Endothelial cell of umbilical vein (primary cell): ENCODE results near the gene TBC1D7. TPM values are rescaled to one million over a fixed set of nuclear protein-coding genes. Genes with fewer than 3 reads are reported as not detected.

Experiments
- BruUV-seq: library from RNA; stranded (reverse); fragments of 400-500 nt; replicated peaks from 2 replicates; lab custom pipeline; 2021; lab: Mats Ljungman, UMichigan
- CTCF ChIA-PET: fragments of 300-600, 350-600 bp; sonication (Branson Sonifier 250); formaldehyde crosslinking; loops from one replicate; lab custom pipeline; 2021; ENCODE audit warnings: antibody characterized with exemption, inconsistent platforms; lab: Charles Lee
- POLR2A ChIA-PET: fragments of 300-600, 350-600 bp; sonication (Branson Sonifier 250); formaldehyde crosslinking; loops from one replicate; lab custom pipeline; 2021; ENCODE audit warnings: antibody characterized with exemption, inconsistent platforms; lab: Charles Lee
- DNase-seq: peaks from one replicate; pipeline ENCODE4 v3.0.0-alpha.2; 2011; ENCODE audit warnings: low read depth, low spot score
- FAIRE-seq: peaks from 2 replicates; lab custom pipeline; 2011; peaks lifted over from hg19 to GRCh38; lab: Jason Lieb, UNC
- H2AFZ ChIP-seq: 2 replicates; pipeline ENCODE4 v1.6.0; 2012; ENCODE audit warnings: low read depth, low read length, control low read depth, inconsistent platforms
- H3K27ac ChIP-seq: 2 replicates; pipeline ENCODE4 v1.5.1; 2011; ENCODE audit warnings: low read depth, mild to moderate bottlenecking, control low read depth, low read length, moderate library complexity; ENCODE audit not compliant: insufficient read depth
- H3K27me3 ChIP-seq, 2 experiments: 2 replicates each; pipeline versions ENCODE4 v1.6.0 to v1.6.1; 2011; ENCODE audit warnings: low read length in 2 of 2, mixed read lengths in 1 of 2; ENCODE audit not compliant: control insufficient read depth in 2 of 2, insufficient read depth in 2 of 2
- H3K36me3 ChIP-seq, 2 experiments: 2 replicates in 1 of 2; 3 replicates in 1 of 2; pipeline ENCODE4 v1.5.1; 2011; ENCODE audit warnings: low read length in 2 of 2, mild to moderate bottlenecking in 1 of 2, moderate library complexity in 1 of 2; ENCODE audit not compliant: control insufficient read depth in 2 of 2, insufficient read depth in 2 of 2; ENCODE audit errors: extremely low read depth in 1 of 2
- H3K4me1 ChIP-seq: 3 replicates; pipeline ENCODE4 v1.5.1; 2011; ENCODE audit warnings: mild to moderate bottlenecking, low read length; ENCODE audit not compliant: control insufficient read depth, insufficient read depth; ENCODE audit errors: extremely low read depth
- H3K4me2 ChIP-seq: 2 replicates; pipeline ENCODE4 v1.6.1; 2011; ENCODE audit warnings: low read length, control low read depth, mixed read lengths; ENCODE audit not compliant: insufficient read depth
- H3K4me3 ChIP-seq, 3 experiments: fragments of 200-600 bp in 1 of 3; sonication (generic), shearing (Covaris generic) in 1 of 3; replicated peaks in 1 of 3; 2 replicates each; pipeline ENCODE4 v1.5.1; 2011 to 2016; ENCODE audit warnings: control low read depth in 3 of 3, low read length in 3 of 3, mild to moderate bottlenecking in 2 of 3, inconsistent platforms in 1 of 3, low read depth in 1 of 3, moderate library complexity in 1 of 3; ENCODE audit not compliant: insufficient read depth in 1 of 3
- H3K79me2 ChIP-seq: 2 replicates; pipeline ENCODE4 v1.6.0; 2012; ENCODE audit warnings: low read length, inconsistent platforms; ENCODE audit not compliant: control insufficient read depth, insufficient read depth
- H3K9ac ChIP-seq: replicated peaks from 2 replicates; pipeline ENCODE3; 2011; ENCODE audit warnings: low read length, control low read depth; ENCODE audit not compliant: insufficient read depth; ENCODE audit errors: extremely low read depth
- H3K9me1 ChIP-seq: replicated peaks from 3 replicates; pipeline ENCODE4 v1.6.0; 2011; ENCODE audit warnings: mild to moderate bottlenecking, low read length; ENCODE audit not compliant: control insufficient read depth, insufficient read depth; ENCODE audit errors: extremely low read depth
- H3K9me3 ChIP-seq: replicated peaks from 2 replicates; pipeline ENCODE4 v1.5.1; 2012; ENCODE audit warnings: low read length, inconsistent platforms; ENCODE audit not compliant: control insufficient read depth, insufficient read depth
- H4K20me1 ChIP-seq: replicated peaks from 2 replicates; pipeline ENCODE3; 2011; ENCODE audit warnings: mild to moderate bottlenecking, low read length; ENCODE audit not compliant: control insufficient read depth, insufficient read depth; ENCODE audit errors: extremely low read depth
- CTCF ChIP-seq, 2 donors: IDR thresholded peaks; 1 replicate in 1 of 2; 2 replicates in 1 of 2; pipeline ENCODE4 v1.5.1; 2011; ENCODE audit warnings: low read length in 2 of 2, mild to moderate bottlenecking in 2 of 2, moderate library complexity in 2 of 2, control low read depth in 1 of 2, inconsistent platforms in 1 of 2, low read depth in 1 of 2; ENCODE audit not compliant: insufficient read depth in 1 of 2; ENCODE audit errors: extremely low read depth in 1 of 2
- EZH2 ChIP-seq: IDR thresholded peaks from 2 replicates; pipeline ENCODE4 v1.6.1; 2012; ENCODE audit warnings: borderline replicate concordance, low read depth, mild to moderate bottlenecking, moderate library complexity, low read length, inconsistent platforms; ENCODE audit not compliant: severe bottlenecking
- FOS ChIP-seq: IDR thresholded peaks from 2 replicates; pipeline ENCODE4 v1.6.1; 2011; ENCODE audit warnings: mild to moderate bottlenecking, low read length, moderate library complexity, borderline replicate concordance; ENCODE audit not compliant: insufficient read depth
- GATA2 ChIP-seq: IDR thresholded peaks from 2 replicates; pipeline ENCODE4 v1.7.0; 2011; ENCODE audit warnings: low read depth, mild to moderate bottlenecking, moderate library complexity, mixed read lengths, low read length; ENCODE audit not compliant: insufficient read length, insufficient read depth
- JUN ChIP-seq: IDR thresholded peaks from 2 replicates; pipeline ENCODE4 v1.6.1; 2011; ENCODE audit warnings: borderline replicate concordance, low read depth; ENCODE audit not compliant: insufficient read length, insufficient read depth
- MAX ChIP-seq: IDR thresholded peaks from 2 replicates; pipeline ENCODE4 v1.6.1; 2011; ENCODE audit not compliant: insufficient read depth, insufficient read length
- MYC ChIP-seq: IDR thresholded peaks from one replicate; pipeline ENCODE4 v1.6.1; 2011; ENCODE audit warnings: mild to moderate bottlenecking, low read depth, low read length
- POLR2A ChIP-seq: IDR thresholded peaks from 2 replicates; pipeline ENCODE4 v1.6.1; 2012; ENCODE audit warnings: low read depth, mild to moderate bottlenecking, control low read depth, low read length
- POLR2AphosphoS5 ChIP-seq: IDR thresholded peaks from 2 replicates; pipeline ENCODE4 v1.6.1; 2012; ENCODE audit warnings: low read depth, mild to moderate bottlenecking, control low read depth, low read length, moderate library complexity; ENCODE audit not compliant: insufficient read depth
- dilution Hi-C: fragments of 300-500 bp; cut with MboI; formaldehyde crosslinking; loops from one replicate; pipeline ENCODE4 v1.15.0; 2019; ENCODE audit warnings: low sequenced_read_pairs; ENCODE audit not compliant: extremely low pct_ligation_motif_present
- intact Hi-C: fragments of 100-400 bp; cut with micrococcal nuclease; formaldehyde crosslinking; loops from one replicate; pipeline ENCODE4 v1.10.0; 2022
- polyA plus RNA-seq, 4 experiments: library from polyadenylated mRNA; depleted of rRNA in 3 of 4; stranded (reverse) in 3 of 4; unstranded in 1 of 4; fragments of >200 nt; gene quantifications; 2 replicates each; pipeline versions ENCODE4 v1.2.1 to v1.2.3, GENCODE V29; 2011 to 2012; ENCODE audit warnings: missing spikeins in 1 of 4
- total RNA-seq: library from RNA; stranded (reverse); gene quantifications from 2 replicates; pipeline ENCODE4 v1.2.3, GENCODE V29; 2021

TBC1D7 gene
- total and polyA plus RNA-seq, 2 donors (not counting 3 experiments of a cell fraction or from before 2014, with no cell fraction given), result 26.6 to 28.1 TPM

DNA sequence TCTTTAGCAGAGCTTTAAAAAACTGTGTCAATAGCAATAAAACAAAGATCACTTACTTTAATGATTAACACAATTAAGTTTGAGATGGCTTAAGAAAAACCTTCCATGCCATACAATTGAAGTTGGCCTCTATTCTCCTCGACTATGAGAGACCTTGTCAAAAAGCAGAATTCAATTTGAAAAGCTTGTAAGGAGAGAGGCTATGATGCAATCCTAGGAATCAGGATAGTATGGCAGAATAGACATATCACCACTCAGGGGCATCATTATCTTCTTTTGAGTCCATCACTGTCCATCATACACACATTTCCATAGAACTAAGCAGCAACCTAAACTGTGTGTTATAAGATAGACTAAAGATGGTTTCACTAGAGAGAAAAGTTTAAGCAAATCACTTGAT, 17.2 kb downstream of the TBC1D7 start:
- BruUV-seq, result no TSS peak
- TF ChIP-seq GATA2 (no peak), FOS (no peak), JUN (no peak), POLR2A (no peak)
- Histone ChIP-seq H3K9me1 (no peaks in the 10 kb centered on the region), H3K4me3 (no peak overlapping the region), H3K9ac (no peak overlapping the region), H3K36me3 (no peaks in the 10 kb centered on the region), H3K9me3 (no peaks in the 10 kb centered on the region), H3K27ac (no peak overlapping the region), H3K79me2 (no peaks in the 10 kb centered on the region), H3K4me2 (no peak overlapping the region), H2AFZ (no peak overlapping the region), H3K4me1 (peaks cover 23% of the 10 kb centered on the region), H4K20me1 (no peaks in the 10 kb centered on the region), H3K27me3 (no peaks in the 10 kb centered on the region)
- FAIRE-seq (no peak), DNase-seq (no peak)
- ChIA-PET CTCF (interaction anchor here (1.2 to 1.3 kb wide), 3 partner anchors 12 to 400 kb away, joined by 3 to 4 read pairs (median 3); partner anchors contain the start of gene NOL7), POLR2A (no interaction called here)
- intact Hi-C loops (no loop called here), dilution Hi-C loops (no loop called here)

GRCh38 chr6:13308332-13308731, 20.0 kb downstream of the TBC1D7 start:
- H3K9me3 ChIP-seq, result no peaks in the 10 kb centered on the region
- no TSS peak for BruUV-seq
- no peak overlapping the region for H3K4me3 ChIP-seq
- POLR2A ChIA-PET, result no interaction called here
- peak overlapping the region; percentile 35 for H3K4me2 ChIP-seq
- H4K20me1 ChIP-seq, result no peaks in the 10 kb centered on the region
- H2AFZ ChIP-seq, result no peak overlapping the region
- no peak for DNase-seq
- intact Hi-C loops (loop anchor here (10.0 kb wide), 3 partner anchors 394 to 674 kb away; partner anchors contain the start of gene RANBP9), dilution Hi-C loops (no loop called here)
- no peak for FAIRE-seq
- no peak for TF ChIP-seq POLR2A
- no peak for TF ChIP-seq MYC
- no peak for TF ChIP-seq EZH2
- TF ChIP-seq CTCF (IDR thresholded peaks at IDR 0.05; ENCODE audit: extremely low read depth in 1 of 2, insufficient read depth in 1 of 2, low read depth in 1 of 2, low read length in 2 of 2), result no peak
- no peak for TF ChIP-seq GATA2
- TF ChIP-seq POLR2AphosphoS5, result no peak
- TF ChIP-seq JUN, result no peak
- TF ChIP-seq MAX, result no peak
- TF ChIP-seq FOS, result no peak
- H3K9ac ChIP-seq, result peak overlapping the region; percentile 55
- peak overlapping the region; percentile 89 for H3K27ac ChIP-seq
- H3K27me3 ChIP-seq, result no peaks in the 10 kb centered on the region
- peaks cover 36% of the 10 kb centered on the region for H3K4me1 ChIP-seq
- no peaks in the 10 kb centered on the region for H3K79me2 ChIP-seq
- H3K36me3 ChIP-seq, result peaks cover 0 to 2% of the 10 kb centered on the region in 2 experiments
- CTCF ChIA-PET, result interaction anchor here (0.9 to 1.8 kb wide), 4 partner anchors 19 to 398 kb away, joined by 3 to 12 read pairs (median 4); no protein-coding TSS in a partner anchor
- no peaks in the 10 kb centered on the region for H3K9me1 ChIP-seq
